Adrenal gland (tissue), 12 donors: ENCODE measurements around the gene CCR7. TPM values are rescaled to one million over a fixed set of nuclear protein-coding genes. Genes with fewer than 3 reads are reported as not detected.

Source experiments
- DNase-seq, 7 donors: peaks; one replicate each; pipeline ENCODE4 v3.0.0-alpha.2; 2019 to 2020
- H3K27ac ChIP-seq, 5 donors: fragments of 200-600 bp; sonication (generic) in 4 of 5; 1 replicate in 3 of 5; 2 replicates in 2 of 5; pipeline versions ENCODE4 v1.5.1 to v1.8.0; 2016 to 2020; ENCODE audit warnings: mild to moderate bottlenecking in 1 of 5
- H3K27me3 ChIP-seq: fragments of 200-600 bp; 2 replicates; pipeline ENCODE4 v1.8.0; 2021
- H3K36me3 ChIP-seq, 2 donors: fragments of 200-600 bp; replicated peaks in 1 of 2; 1 replicate in 1 of 2; 2 replicates in 1 of 2; pipeline versions ENCODE4 v1.5.1 to v1.8.0; 2018 to 2022
- H3K4me1 ChIP-seq, 2 donors: fragments of 200-600 bp; replicated peaks in 1 of 2; 1 replicate in 1 of 2; 2 replicates in 1 of 2; pipeline versions ENCODE4 v1.5.1 to v1.8.0; 2018 to 2021
- H3K4me3 ChIP-seq, 4 donors: fragments of 200-600 bp; sonication (generic) in 3 of 4; one replicate each; pipeline ENCODE4 v1.5.1; 2016 to 2018
- H3K9me3 ChIP-seq, 3 donors: fragments of 200-600 bp; sonication (generic) in 1 of 3; replicated peaks in 1 of 3; 1 replicate in 2 of 3; 2 replicates in 1 of 3; pipeline versions ENCODE4 v1.5.1 to v1.8.0; 2016 to 2021
- POLR2A ChIP-seq, 2 donors: fragments of 450-650 bp; IDR thresholded peaks; one replicate each; pipeline ENCODE4 v1.6.1; 2017; ENCODE audit warnings: antibody characterized with exemption in 2 of 2, mild to moderate bottlenecking in 2 of 2, moderate library complexity in 1 of 2
- WGBS, 4 donors: extraction: QIAGEN DNeasy Blood & Tissue Kit in 2 of 4; methylation state at CpG; one replicate each; pipeline versions ENCODE4 v1.1.5 to v1.1.7; 2013 to 2017; 5-methylcytosine and 5-hydroxymethylcytosine counted together
- intact Hi-C, 2 donors: fragments of 100-400 bp; cut with DNase I; formaldehyde crosslinking; loops; one replicate each; pipeline versions ENCODE4 v1.14.1 to v1.15.0; 2022 to 2023
- polyA plus RNA-seq, 3 donors: library from polyadenylated mRNA; stranded (reverse); fragments of 200-250 nt in 2 of 3; fragments of 350-450 nt in 1 of 3; fragmentation: Illumina TruSeq in 1 of 3; extraction: RNeasy Lipid Tissue Mini Kit (QIAGEN cat#74804) in 1 of 3; gene quantifications; one replicate each; pipeline ENCODE4 v1.2.3, GENCODE V29; 2013 to 2014
- total RNA-seq, 9 donors: library from RNA; depleted of rRNA in 4 of 9; stranded (reverse); fragments of >200 nt in 4 of 9; fragments of 120-200 nt in 1 of 9; fragmentation: NEBNext Ultra II Directional in 1 of 9; extraction: Animal tissue kit (Norgen Biotek cat#: 25700) in 1 of 9; gene quantifications; one replicate each; pipeline versions ENCODE4 v1.1.0 to v1.2.4, GENCODE V29; 2013 to 2023
- TF ChIP-seq, protein P1 (sequence below), 6 experiments: fragments of 450-650 bp in 4 of 6; fragments of 200-600 bp in 2 of 6; sonication (generic) in 1 of 6; IDR thresholded peaks; 1 replicate in 5 of 6; 2 replicates in 1 of 6; pipeline versions ENCODE4 v1.5.1 to v1.8.0; 2016 to 2021; ENCODE audit warnings: antibody characterized with exemption in 6 of 6, mild to moderate bottlenecking in 2 of 6, moderate library complexity in 1 of 6
- donor health status: healthy with polysubstance abuse.
- donor health status: Bipolar disorder and iron deficiency.
- donor health status: DM: yes; HTN: yes; CAD: no.
- donor health status: DM: no; HTN: no; CAD: no.
- donor health status: DM: no; HTN: no; CAD: no.
- donor health status: DM: yes; HTN: yes; CAD: no.

Gene CCR7
- total and polyA plus RNA-seq, 12 donors = 0.06 to 1.0 (median 0.35) TPM; not detected in 2

DNA sequence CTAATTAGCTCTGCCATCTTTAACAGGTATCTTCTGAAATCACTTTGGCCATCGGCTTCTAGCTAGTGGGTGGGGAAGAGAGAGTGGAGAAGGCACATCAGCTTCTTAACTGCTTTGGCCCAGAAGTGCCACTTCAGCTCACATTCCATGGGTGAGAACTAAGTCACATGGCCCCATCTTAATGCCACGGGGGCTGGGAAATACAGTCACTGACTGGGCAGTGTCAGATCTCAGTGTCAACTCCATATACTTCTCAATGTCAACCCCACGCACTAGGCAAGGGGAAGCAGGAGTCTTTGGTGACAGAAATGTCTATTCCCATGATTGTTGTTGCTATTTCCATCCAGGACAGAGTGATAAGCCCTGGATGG is 29.4 kb downstream of the CCR7 start:
- H3K9me3 ChIP-seq = no peaks in the 10 kb centered on the region
- H3K27me3 ChIP-seq = no peaks in the 10 kb centered on the region
- no peak overlapping the region for H3K4me3 ChIP-seq
- DNase-seq = peak in 1 of 7 donors; percentile 20
- 64 to 82% (median 71%) methylated on average over 2 to 3 of the region's 3 CpGs for WGBS, 4 donors
- H3K4me1 ChIP-seq = peaks cover 16 to 36% of the 10 kb centered on the region in 2 donors
- peak overlapping the region in 3 of 5 donors; percentile 20 to 97 (median 88) for H3K27ac ChIP-seq
- intact Hi-C loops = loop anchor here in 1 of 2 donors (2.0 to 10.0 kb wide), 2 partner anchors 93 to 171 kb away; partner anchors contain the start of genes GJD3 and IGFBP4
- no peaks in the 10 kb centered on the region for H3K36me3 ChIP-seq
- TF ChIP-seq POLR2A (IDR thresholded peaks at IDR 0.05) = no peak
- TF ChIP-seq, protein P1, sequence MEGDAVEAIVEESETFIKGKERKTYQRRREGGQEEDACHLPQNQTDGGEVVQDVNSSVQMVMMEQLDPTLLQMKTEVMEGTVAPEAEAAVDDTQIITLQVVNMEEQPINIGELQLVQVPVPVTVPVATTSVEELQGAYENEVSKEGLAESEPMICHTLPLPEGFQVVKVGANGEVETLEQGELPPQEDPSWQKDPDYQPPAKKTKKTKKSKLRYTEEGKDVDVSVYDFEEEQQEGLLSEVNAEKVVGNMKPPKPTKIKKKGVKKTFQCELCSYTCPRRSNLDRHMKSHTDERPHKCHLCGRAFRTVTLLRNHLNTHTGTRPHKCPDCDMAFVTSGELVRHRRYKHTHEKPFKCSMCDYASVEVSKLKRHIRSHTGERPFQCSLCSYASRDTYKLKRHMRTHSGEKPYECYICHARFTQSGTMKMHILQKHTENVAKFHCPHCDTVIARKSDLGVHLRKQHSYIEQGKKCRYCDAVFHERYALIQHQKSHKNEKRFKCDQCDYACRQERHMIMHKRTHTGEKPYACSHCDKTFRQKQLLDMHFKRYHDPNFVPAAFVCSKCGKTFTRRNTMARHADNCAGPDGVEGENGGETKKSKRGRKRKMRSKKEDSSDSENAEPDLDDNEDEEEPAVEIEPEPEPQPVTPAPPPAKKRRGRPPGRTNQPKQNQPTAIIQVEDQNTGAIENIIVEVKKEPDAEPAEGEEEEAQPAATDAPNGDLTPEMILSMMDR (IDR thresholded peaks at IDR 0.05) = no peak

DNA sequence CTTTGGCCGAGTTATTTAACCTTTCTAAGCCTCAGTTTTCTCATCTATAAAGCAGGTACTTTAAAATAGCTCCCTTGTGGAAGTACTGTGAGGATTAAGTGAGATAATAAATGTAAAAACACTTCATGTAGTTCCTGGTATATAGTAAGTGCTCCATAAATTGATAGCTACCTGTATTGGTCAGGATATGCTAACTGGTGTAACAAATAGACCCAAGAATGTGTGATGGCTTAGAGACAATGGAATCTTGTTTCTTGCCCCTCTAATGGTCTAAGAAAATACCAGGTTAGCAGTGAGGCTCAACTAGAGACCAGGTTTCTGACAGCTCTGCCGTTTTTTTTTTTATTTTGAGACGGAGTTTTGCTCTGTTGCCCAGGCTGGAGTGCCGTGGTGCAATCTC is 29.8 kb downstream of the CCR7 start:
- Histone ChIP-seq H3K4me3 (no peak overlapping the region), H3K27me3 (no peaks in the 10 kb centered on the region), H3K27ac (peak overlapping the region in 1 of 5 donors; percentile 97), H3K9me3 (no peaks in the 10 kb centered on the region), H3K36me3 (no peaks in the 10 kb centered on the region), H3K4me1 (peaks cover 16 to 35% of the 10 kb centered on the region in 2 donors)
- TF ChIP-seq POLR2A (IDR thresholded peaks at IDR 0.05) = no peak
- TF ChIP-seq, protein P1 (IDR thresholded peaks at IDR 0.05) = no peak
- no peak for DNase-seq
- 84 to 98% (median 89%) methylated on average over 4 of the region's 4 CpGs for WGBS, 4 donors
- intact Hi-C loops = loop anchor here in 1 of 2 donors (2.0 to 10.0 kb wide), 2 partner anchors 93 to 171 kb away; partner anchors contain the start of genes GJD3 and IGFBP4

DNA sequence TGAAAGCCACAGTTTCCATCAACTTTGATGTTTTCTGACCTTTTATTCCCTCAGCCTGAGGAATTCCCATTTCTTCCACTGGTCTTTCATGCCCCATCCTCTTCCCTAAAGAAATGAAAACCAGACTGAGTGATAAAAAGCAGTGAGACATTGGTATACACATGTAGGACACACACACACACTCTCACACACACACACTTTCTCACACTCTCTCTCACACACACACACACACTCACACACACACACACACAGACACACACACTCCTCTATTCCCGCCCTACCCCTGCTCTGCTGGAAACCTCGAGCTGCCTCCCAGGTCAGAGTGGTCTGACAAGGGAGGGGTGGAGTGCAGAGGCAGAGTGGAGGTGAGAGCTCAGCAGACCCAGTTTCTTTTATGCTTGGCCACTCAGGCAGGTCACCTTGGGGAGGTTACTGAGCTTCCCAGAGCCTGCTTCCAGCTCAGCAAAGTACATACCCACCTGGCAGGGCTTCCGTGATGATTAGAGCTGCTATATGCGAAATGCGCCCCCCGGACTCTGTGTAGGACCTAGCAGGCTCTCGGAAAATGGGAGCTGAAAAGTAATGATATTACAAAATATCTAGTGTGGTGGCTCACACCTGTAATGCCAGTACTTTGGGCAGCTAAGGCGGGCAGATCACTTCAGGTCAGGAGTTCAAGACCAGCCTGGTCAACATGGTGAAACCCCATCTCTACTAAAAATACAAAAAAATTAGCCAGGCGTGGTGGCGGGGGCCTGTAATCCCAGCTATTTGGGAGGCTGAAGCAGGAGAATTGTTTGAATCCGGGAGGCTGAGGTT is 30.7 kb downstream of the CCR7 start:
- H3K27ac ChIP-seq = peak overlapping the region in 1 of 5 donors; percentile 61
- no peaks in the 10 kb centered on the region for H3K27me3 ChIP-seq
- no peaks in the 10 kb centered on the region for H3K9me3 ChIP-seq
- H3K4me1 ChIP-seq = peaks cover 16 to 35% of the 10 kb centered on the region in 2 donors
- WGBS, 4 donors = 80 to 85% (median 85%) methylated on average over 11 of the region's 11 CpGs
- TF ChIP-seq, protein P1 (IDR thresholded peaks at IDR 0.05) = no peak
- TF ChIP-seq POLR2A (IDR thresholded peaks at IDR 0.05) = no peak
- H3K4me3 ChIP-seq = no peak overlapping the region
- peak in 1 of 7 donors; percentile 15 for DNase-seq
- no peaks in the 10 kb centered on the region for H3K36me3 ChIP-seq
- intact Hi-C loops = loop anchor here (2.0 to 10.0 kb wide), 3 partner anchors 92 to 170 kb away; partner anchors contain the start of genes IGFBP4 (in 2 of the 2) and GJD3 (in 1 of the 2)

DNA sequence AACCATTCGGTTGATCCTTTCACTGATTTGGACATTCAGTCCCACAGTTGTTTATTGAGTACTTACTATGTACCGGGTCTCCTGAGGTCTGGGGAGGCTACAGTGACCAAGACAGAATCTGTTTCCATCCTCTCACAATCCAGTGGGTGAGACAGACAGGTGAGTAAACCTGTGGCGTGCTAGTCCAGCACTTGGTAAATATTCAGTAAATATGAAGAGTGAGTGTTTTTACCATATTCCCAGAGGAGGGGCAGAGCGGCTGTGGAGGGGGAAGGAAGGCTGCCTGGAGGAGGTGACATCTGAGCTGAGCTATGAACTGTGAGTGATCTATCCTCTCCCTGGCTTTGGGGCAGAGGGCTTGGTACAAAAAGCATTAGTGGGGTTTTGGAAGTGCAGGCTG is 31.4 kb downstream of the CCR7 start:
- H3K27ac ChIP-seq = peak overlapping the region in 2 of 5 donors; percentile 35 to 61
- H3K9me3 ChIP-seq = no peaks in the 10 kb centered on the region
- TF ChIP-seq, protein P1 (IDR thresholded peaks at IDR 0.05) = no peak
- no peak for TF ChIP-seq POLR2A (IDR thresholded peaks at IDR 0.05)
- peak in 1 of 7 donors; percentile 18 for DNase-seq
- peaks cover 12 to 35% of the 10 kb centered on the region in 2 donors for H3K4me1 ChIP-seq
- no peaks in the 10 kb centered on the region for H3K27me3 ChIP-seq
- intact Hi-C loops = loop anchor here (2.0 to 10.0 kb wide), 3 partner anchors 91 to 169 kb away; partner anchors contain the start of genes IGFBP4 (in 2 of the 2) and GJD3 (in 1 of the 2)
- no peaks in the 10 kb centered on the region for H3K36me3 ChIP-seq
- WGBS, 4 donors = 56 to 75% (median 64%) methylated on average over 4 of the region's 4 CpGs
- H3K4me3 ChIP-seq = no peak overlapping the region
